HCT116 (cell line): Measurements from ENCODE around the gene GP2. TPM values are rescaled to one million over a fixed set of nuclear protein-coding genes. Genes with fewer than 3 reads are reported as not detected.

Source experiments
- ATAC-seq: fragments of 200-7000 bp; cut with Tn5 transposase; 2 replicates; pipeline ENCODE4 v1.9.1; 2020; ENCODE audit warnings: mild to moderate bottlenecking, moderate library complexity
- BruUV-seq: library from RNA; stranded (reverse); fragments of 400-500 nt; replicated peaks from 2 replicates; lab custom pipeline; 2021; lab: Mats Ljungman, UMichigan
- CTCF ChIA-PET: fragments of 300-600 bp; sonication (Branson Sonifier 250); formaldehyde crosslinking; loops from one replicate; lab custom pipeline; 2021; ENCODE audit warnings: antibody characterized with exemption; lab: Charles Lee
- POLR2A ChIA-PET: fragments of 300-600, 350-600 bp; sonication (Branson Sonifier 250); formaldehyde crosslinking; loops from one replicate; lab custom pipeline; 2021; ENCODE audit warnings: antibody characterized with exemption; lab: Charles Lee
- RAD21 ChIA-PET, 2 experiments: fragments of 300-600 bp; sonication (Branson Sonifier 250); formaldehyde crosslinking; loops; one replicate each; lab custom pipeline; 2023; ENCODE audit warnings: low total read pairs in 2 of 2; ENCODE audit not compliant: uncharacterized antibody in 2 of 2, unreplicated experiment in 2 of 2, low non-redundant PET in 1 of 2; lab: Charles Lee
- DNase-seq: peaks from one replicate; pipeline ENCODE4 v3.0.0-alpha.2; 2010; ENCODE audit warnings: low read depth, low spot score
- H2AFZ ChIP-seq: fragments of 200-600 bp; shearing (Covaris generic), sonication (generic); 2 replicates; pipeline ENCODE4 v1.6.1; 2017; ENCODE audit warnings: low read depth, mixed run types, mixed read lengths, antibody characterized with exemption, low read length; ENCODE audit not compliant: poor library complexity, severe bottlenecking
- H3K27ac ChIP-seq: 2 replicates; pipeline ENCODE4 v1.5.1; 2012; ENCODE audit warnings: low read depth, low read length
- H3K27me3 ChIP-seq: fragments of 200-600 bp; sonication (generic); 2 replicates; pipeline ENCODE4 v1.6.1; 2016; ENCODE audit warnings: mixed run types, low read length, mixed read lengths; ENCODE audit not compliant: insufficient read depth
- H3K36me3 ChIP-seq, 2 experiments: fragments of 200-500 bp in 1 of 2; fragments of 200-600 bp in 1 of 2; sonication (Bioruptor generic) in 1 of 2; sonication (generic) in 1 of 2; 2 replicates each; pipeline versions ENCODE4 v1.5.1 to v1.6.1; 2014 to 2016; ENCODE audit warnings: low read length in 2 of 2, inconsistent platforms in 1 of 2, mixed read lengths in 1 of 2, mixed run types in 1 of 2; ENCODE audit not compliant: insufficient read depth in 2 of 2, control insufficient read depth in 1 of 2
- H3K4me1 ChIP-seq, 2 experiments: fragments of 200-600 bp in 1 of 2; sonication (generic) in 1 of 2; 2 replicates each; pipeline versions ENCODE4 v1.5.1 to v1.6.1; 2012 to 2017; ENCODE audit warnings: low read length in 2 of 2, inconsistent platforms in 1 of 2, mild to moderate bottlenecking in 1 of 2, mixed read lengths in 1 of 2, mixed run types in 1 of 2, moderate library complexity in 1 of 2; ENCODE audit not compliant: insufficient read depth in 2 of 2, control insufficient read depth in 1 of 2
- H3K4me2 ChIP-seq: fragments of 200-600 bp; sonication (generic); 2 replicates; pipeline ENCODE4 v1.6.1; 2017; ENCODE audit warnings: mixed run types, low read length, mixed read lengths
- H3K4me3 ChIP-seq, 2 experiments: fragments of 200-600 bp in 1 of 2; sonication (generic) in 1 of 2; replicated peaks in 1 of 2; 2 replicates each; pipeline ENCODE4 v1.5.1; 2011 to 2016; ENCODE audit warnings: low read length in 2 of 2, control low read depth in 1 of 2, low read depth in 1 of 2, mild to moderate bottlenecking in 1 of 2, mixed read lengths in 1 of 2, mixed run types in 1 of 2
- H3K79me2 ChIP-seq: fragments of 200-600 bp; sonication (generic); 2 replicates; pipeline ENCODE4 v1.6.1; 2017; ENCODE audit warnings: mild to moderate bottlenecking, mixed run types, low read length, moderate library complexity, mixed read lengths; ENCODE audit not compliant: insufficient read depth
- H3K9ac ChIP-seq: fragments of 200-600 bp; sonication (generic); 2 replicates; pipeline ENCODE4 v1.6.1; 2016; ENCODE audit warnings: low read length, mixed read lengths
- H3K9me2 ChIP-seq: fragments of 200-600 bp; sonication (generic), shearing (Covaris generic); 2 replicates; pipeline ENCODE4 v1.6.1; 2017; ENCODE audit warnings: mixed run types, mild to moderate bottlenecking, moderate library complexity; ENCODE audit not compliant: insufficient read depth
- H3K9me3 ChIP-seq, 2 experiments: fragments of 200-500 bp in 1 of 2; fragments of 200-600 bp in 1 of 2; sonication (Bioruptor generic) in 1 of 2; sonication (generic) in 1 of 2; 2 replicates each; pipeline ENCODE4 v1.6.1; 2014 to 2017; ENCODE audit warnings: low read length in 2 of 2, mixed read lengths in 2 of 2, inconsistent platforms in 1 of 2, low read depth in 1 of 2, mild to moderate bottlenecking in 1 of 2, mixed run types in 1 of 2, moderate library complexity in 1 of 2; ENCODE audit not compliant: control insufficient read depth in 1 of 2, insufficient read depth in 1 of 2
- H4K20me1 ChIP-seq: fragments of 200-600 bp; sonication (generic), shearing (Covaris generic); 2 replicates; pipeline ENCODE4 v1.6.1; 2017; ENCODE audit warnings: mixed run types, mild to moderate bottlenecking, moderate library complexity; ENCODE audit not compliant: insufficient read depth
- ATF3 ChIP-seq: IDR thresholded peaks from 2 replicates; pipeline ENCODE4 v1.6.1; 2012
- CBX3 ChIP-seq: IDR thresholded peaks from 2 replicates; pipeline ENCODE4 v1.6.1; 2012; ENCODE audit warnings: low read depth
- CEBPB ChIP-seq: IDR thresholded peaks from 2 replicates; pipeline ENCODE4 v1.6.1; 2012; ENCODE audit warnings: low read depth
- CTCF ChIP-seq, 3 experiments: fragments of 200-600 bp in 1 of 3; sonication (generic) in 1 of 3; IDR thresholded peaks in 2 of 3; conservative IDR thresholded peaks in 1 of 3; 2 replicates each; pipeline ENCODE4 v1.5.1; 2012 to 2017; ENCODE audit warnings: low read depth in 2 of 3, low read length in 2 of 3, antibody characterized with exemption in 1 of 3, borderline replicate concordance in 1 of 3, control low read depth in 1 of 3, mild to moderate bottlenecking in 1 of 3, mixed read lengths in 1 of 3, mixed run types in 1 of 3, moderate library complexity in 1 of 3; ENCODE audit not compliant: insufficient read depth in 1 of 3
- EGR1 ChIP-seq: IDR thresholded peaks from 2 replicates; pipeline ENCODE4 v1.6.1; 2012; ENCODE audit warnings: low read depth
- ELF1 ChIP-seq: IDR thresholded peaks from 2 replicates; pipeline ENCODE4 v1.6.1; 2012; ENCODE audit warnings: low read depth, borderline replicate concordance
- EZH2 ChIP-seq: fragments of 200-600 bp; sonication (generic); IDR thresholded peaks from 2 replicates; pipeline ENCODE4 v1.6.1; 2017; ENCODE audit warnings: antibody characterized with exemption, mixed run types
- EZH2phosphoT487 ChIP-seq: fragments of 200-600 bp; IDR thresholded peaks from 2 replicates; pipeline ENCODE4 v1.6.1; 2018; ENCODE audit warnings: antibody characterized with exemption, borderline replicate concordance
- FOSL1 ChIP-seq: IDR thresholded peaks from 2 replicates; pipeline ENCODE4 v1.6.1; 2012; ENCODE audit warnings: low read depth
- JUND ChIP-seq: IDR thresholded peaks from 2 replicates; pipeline ENCODE4 v1.6.1; 2012
- MAX ChIP-seq: IDR thresholded peaks from 2 replicates; pipeline ENCODE4 v1.6.1; 2012
- POLR2AphosphoS5 ChIP-seq: IDR thresholded peaks from 2 replicates; pipeline ENCODE4 v1.6.1; 2011; ENCODE audit warnings: mild to moderate bottlenecking, low read depth, low read length, moderate library complexity
- RAD21 ChIP-seq: IDR thresholded peaks from 2 replicates; pipeline ENCODE4 v1.6.1; 2012; ENCODE audit warnings: low read depth, mild to moderate bottlenecking
- TCF7L2 ChIP-seq: IDR thresholded peaks from 2 replicates; pipeline ENCODE4 v1.7.0; 2011; ENCODE audit warnings: borderline replicate concordance, inconsistent platforms; ENCODE audit not compliant: insufficient read depth, insufficient read length; ENCODE audit errors: extremely low read depth
- YY1 ChIP-seq: IDR thresholded peaks from 2 replicates; pipeline ENCODE4 v1.6.1; 2011; ENCODE audit warnings: low read length, low read depth, moderate library complexity, mild to moderate bottlenecking; ENCODE audit not compliant: insufficient replicate concordance; ENCODE audit errors: extremely low read depth
- ZFX ChIP-seq: fragments of 450-650 bp; IDR thresholded peaks from 2 replicates; pipeline ENCODE4 v1.6.1; 2017
- intact Hi-C: fragments of 100-400 bp; cut with micrococcal nuclease; formaldehyde crosslinking; loops from 2 replicates; pipeline ENCODE4 v1.10.0; 2022
- total RNA-seq: library from RNA; stranded (reverse); gene quantifications from one replicate; pipeline ENCODE4 v1.2.1, GENCODE V29; 2021; ENCODE audit not compliant: unreplicated experiment

Gene GP2
- total RNA-seq, 1 experiment from 2014 or later, result 8.7 TPM

DNA sequence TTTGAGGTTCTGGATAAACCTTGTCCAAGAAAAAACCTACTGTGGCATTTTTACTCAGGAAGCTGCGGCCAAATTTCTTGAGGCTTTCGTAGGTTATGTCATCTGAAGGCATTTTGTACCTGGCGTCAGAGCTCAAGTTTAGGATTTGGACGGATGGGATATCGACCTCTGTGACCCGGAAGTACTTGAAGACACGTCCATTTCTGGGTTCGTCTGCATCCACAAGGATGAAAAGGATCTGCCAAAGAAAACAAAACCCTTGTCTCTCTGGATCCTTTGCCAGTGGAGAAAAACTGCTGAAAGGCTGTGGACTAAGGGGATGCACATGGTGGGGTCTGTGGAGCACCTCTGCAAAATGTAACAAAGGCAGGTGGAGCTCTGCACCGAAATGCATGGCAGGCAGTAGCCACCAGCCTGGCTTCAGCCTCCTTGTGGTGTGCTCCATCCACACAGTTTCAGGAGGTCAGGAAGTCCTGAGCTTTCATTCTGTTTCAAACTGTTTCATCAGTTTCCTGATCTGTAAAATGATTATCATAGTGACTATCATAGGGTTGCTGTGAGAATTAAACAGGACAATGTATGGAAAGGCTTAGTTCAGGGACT lies 42.2 kb upstream of the GP2 start (continued):
- TF ChIP-seq CTCF (IDR thresholded peaks at IDR 0.05 in 2 of 3, conservative IDR thresholded peaks at IDR 0.05 in 1 of 3; ENCODE audit: borderline replicate concordance in 1 of 3, insufficient read depth in 1 of 3, low read depth in 2 of 3, low read length in 2 of 3), result no peak
- no peak for TF ChIP-seq ATF3
- TF ChIP-seq FOSL1, result no peak
- no peak for TF ChIP-seq JUND
- TF ChIP-seq EZH2phosphoT487, result no peak
- TF ChIP-seq YY1, result no peak
- TF ChIP-seq EGR1, result no peak
- TF ChIP-seq EZH2, result no peak

- H3K4me1 ChIP-seq, result no peaks in the 10 kb centered on the region
- no peak overlapping the region for H3K27ac ChIP-seq
- BruUV-seq, result no TSS peak
- CTCF ChIA-PET, result no interaction called here
- no peak overlapping the region for H3K4me3 ChIP-seq
- H3K9ac ChIP-seq, result no peak overlapping the region
- intact Hi-C loops, result no loop called here
- H4K20me1 ChIP-seq, result no peaks in the 10 kb centered on the region
- no peaks in the 10 kb centered on the region for H3K9me2 ChIP-seq
- H3K79me2 ChIP-seq, result no peaks in the 10 kb centered on the region
- POLR2A ChIA-PET, result no interaction called here
- ATAC-seq (no peak), DNase-seq (no peak)
- peaks cover 36% of the 10 kb centered on the region; the same call in 1 of the 2 replicates for H3K27me3 ChIP-seq
- no peak overlapping the region for H2AFZ ChIP-seq
- RAD21 ChIA-PET, result no interaction called here
- TF ChIP-seq EZH2phosphoT487 (no peak), CBX3 (no peak), POLR2AphosphoS5 (no peak), RAD21 (no peak), CEBPB (no peak), ZFX (no peak), EGR1 (no peak), ELF1 (no peak), MAX (no peak), TCF7L2 (no peak)
- H3K36me3 ChIP-seq, result no peaks in the 10 kb centered on the region
- no peaks in the 10 kb centered on the region for H3K9me3 ChIP-seq
- no peak overlapping the region for H3K4me2 ChIP-seq
These were observed 36.7 kb upstream of the GP2 start for GRCh38 chr16:20364051-20364450.
